Upper lobe of right lung (tissue), 1 donor: Measurements from ENCODE around the gene RETNLB. TPM values are rescaled to one million over a fixed set of nuclear protein-coding genes. Genes with fewer than 3 reads are reported as not detected.

Source experiments
- ATAC-seq: fragments of 200-7000 bp; cut with Tn5 transposase; one replicate; pipeline ENCODE4 v1.9.1; 2020; ENCODE audit warnings: mild to moderate bottlenecking, moderate library complexity
- DNase-seq: peaks from one replicate; pipeline ENCODE4 v3.0.0-alpha.2; 2020
- H3K27ac ChIP-seq: fragments of 200-600 bp; one replicate; pipeline ENCODE4 v1.8.0; 2022
- H3K27me3 ChIP-seq: fragments of 200-600 bp; one replicate; pipeline ENCODE4 v1.8.0; 2022; ENCODE audit warnings: mild to moderate bottlenecking
- H3K36me3 ChIP-seq: fragments of 200-600 bp; one replicate; pipeline ENCODE4 v1.8.0; 2022
- H3K4me1 ChIP-seq: fragments of 200-600 bp; one replicate; pipeline ENCODE4 v1.8.0; 2022
- H3K4me3 ChIP-seq: fragments of 200-600 bp; one replicate; pipeline ENCODE4 v1.8.0; 2022; ENCODE audit warnings: mild to moderate bottlenecking
- H3K9me3 ChIP-seq: fragments of 200-600 bp; one replicate; pipeline ENCODE4 v1.8.0; 2022
- CTCF ChIP-seq: fragments of 200-600 bp; IDR thresholded peaks from one replicate; pipeline ENCODE4 v1.8.0; 2022; ENCODE audit warnings: antibody characterized with exemption
- intact Hi-C: fragments of 100-400 bp; cut with DNase I; formaldehyde crosslinking; loops from one replicate; pipeline ENCODE4 v1.11.0; 2022
- long read RNA-seq: library from polyadenylated mRNA; unstranded; transcript quantifications from one replicate; pipeline ENCODE4 v2.0.0, GENCODE V29; 2021
- total RNA-seq: library from RNA; stranded (reverse); fragmentation: NEBNext Ultra II Directional; extraction: Animal tissue kit (Norgen Biotek cat#: 25700); gene quantifications from one replicate; pipeline ENCODE4 v1.2.1, GENCODE V29; 2021
- donor health status: DM: no; HTN: yes; CAD: no; lungs with severe emphysema.

RETNLB gene
- not detected for total RNA-seq
- long read RNA-seq: 0 reads

GRCh38 chr3:108757404-108757982, at the start of gene RETNLB:
TSS of gene RETNLB (minus strand) at chr3:108757410. CDS start at chr3:108757185, 225 bp downstream.
- ATAC-seq: no peak
- no peaks in the 10 kb centered on the region for H3K27me3 ChIP-seq
- TF ChIP-seq CTCF: no peak
- intact Hi-C loops: no loop called here
- H3K27ac ChIP-seq: no peak within 1 kb of the TSS
- no peaks in the 10 kb centered on the region for H3K9me3 ChIP-seq
- no peaks in the 10 kb centered on the region for H3K4me1 ChIP-seq
- H3K36me3 ChIP-seq: no peaks in the 10 kb centered on the region
- DNase-seq: no peak
- H3K4me3 ChIP-seq: no peak within 1 kb of the TSS

GRCh38 chr3:108806316-108806715, 49.1 kb upstream of the RETNLB start:
- intact Hi-C loops: no loop called here
- Histone ChIP-seq H3K9me3 (peaks cover 5% of the 10 kb centered on the region), H3K27ac (no peak overlapping the region), H3K4me3 (no peak overlapping the region), H3K4me1 (no peaks in the 10 kb centered on the region), H3K27me3 (no peaks in the 10 kb centered on the region), H3K36me3 (no peaks in the 10 kb centered on the region)
- DNase-seq (no peak), ATAC-seq (peak; percentile 44)
- TF ChIP-seq CTCF: no peak

- H3K9me3 ChIP-seq: peaks cover 5% of the 10 kb centered on the region
- H3K4me1 ChIP-seq: no peaks in the 10 kb centered on the region
- ATAC-seq (no peak), DNase-seq (no peak)
- no peaks in the 10 kb centered on the region for H3K27me3 ChIP-seq
- intact Hi-C loops: no loop called here
- no peak overlapping the region for H3K4me3 ChIP-seq
- no peak overlapping the region for H3K27ac ChIP-seq
- TF ChIP-seq CTCF: no peak
- no peaks in the 10 kb centered on the region for H3K36me3 ChIP-seq
Observed at GRCh38 chr3:108804966-108805365, 47.8 kb upstream of the RETNLB start.

- Histone ChIP-seq H3K27ac (no peak overlapping the region), H3K36me3 (no peaks in the 10 kb centered on the region), H3K27me3 (no peaks in the 10 kb centered on the region), H3K4me1 (no peaks in the 10 kb centered on the region), H3K4me3 (no peak overlapping the region), H3K9me3 (peaks cover 5% of the 10 kb centered on the region)
- intact Hi-C loops: no loop called here
- DNase-seq: no peak
- no peak for TF ChIP-seq CTCF
- ATAC-seq: no peak
Observed at GRCh38 chr3:108804437-108804836, 47.2 kb upstream of the RETNLB start.

- Histone ChIP-seq H3K9me3 (no peaks in the 10 kb centered on the region), H3K4me3 (no peak overlapping the region), H3K27ac (no peak overlapping the region), H3K36me3 (no peaks in the 10 kb centered on the region), H3K27me3 (no peaks in the 10 kb centered on the region), H3K4me1 (no peaks in the 10 kb centered on the region)
- intact Hi-C loops: no loop called here
- DNase-seq (no peak), ATAC-seq (no peak)
- no peak for TF ChIP-seq CTCF
Observed at GRCh38 chr3:108791473-108791872, 34.3 kb upstream of the RETNLB start.

- no peak for ATAC-seq
Observed at GRCh38 chr3:108780235-108780634, 23.0 kb upstream of the RETNLB start.

More at GRCh38 chr3:108780235-108780634, 23.0 kb upstream of the RETNLB start:
- Histone ChIP-seq H3K27ac (no peak overlapping the region), H3K27me3 (no peaks in the 10 kb centered on the region), H3K9me3 (no peaks in the 10 kb centered on the region), H3K4me3 (no peak overlapping the region), H3K4me1 (no peaks in the 10 kb centered on the region), H3K36me3 (no peaks in the 10 kb centered on the region)
- intact Hi-C loops: no loop called here
- no peak for TF ChIP-seq CTCF
- DNase-seq: no peak
